HEK293 (cell line): Measurements from ENCODE around the gene TMEM229B.

Source experiments
- CTCF ChIA-PET: fragments of 350-600 bp; formaldehyde crosslinking; extraction: SDS; loops from one replicate; lab custom pipeline; 2021; ENCODE audit warnings: antibody characterized with exemption; lab: Yijun Ruan, JAX
- POLR2A ChIA-PET: fragments of 300-600 bp; formaldehyde crosslinking; extraction: SDS; loops from one replicate; lab custom pipeline; 2020; ENCODE audit warnings: antibody characterized with exemption, inconsistent platforms; lab: Yijun Ruan, JAX
- H3K27ac ChIP-seq: fragments of 200-500 bp; sonication (Bioruptor generic); 2 replicates; pipeline ENCODE4 v1.5.1; 2014; ENCODE audit warnings: low read depth, low read length, control low read depth, inconsistent platforms; ENCODE audit errors: extremely low read depth
- H3K36me3 ChIP-seq, 2 experiments: fragments of 200-500 bp in 1 of 2; sonication (Bioruptor generic) in 1 of 2; 1 replicate in 1 of 2; 2 replicates in 1 of 2; pipeline ENCODE4 v1.5.1; 2014 to 2017; ENCODE audit warnings: inconsistent platforms in 2 of 2, low read length in 2 of 2; ENCODE audit not compliant: control insufficient read depth in 2 of 2, insufficient read depth in 1 of 2
- H3K4me1 ChIP-seq: fragments of 200-500 bp; sonication (Bioruptor generic); 2 replicates; pipeline ENCODE4 v1.5.1; 2014; ENCODE audit warnings: mild to moderate bottlenecking, low read length, inconsistent platforms; ENCODE audit not compliant: control insufficient read depth, insufficient read depth
- H3K4me3 ChIP-seq: 2 replicates; pipeline ENCODE4 v1.5.1; 2011; ENCODE audit warnings: low read depth, mild to moderate bottlenecking, control low read depth, low read length, moderate library complexity
- H3K9me3 ChIP-seq: fragments of 200-500 bp; sonication (Bioruptor generic); 2 replicates; pipeline ENCODE4 v1.5.1; 2014; ENCODE audit warnings: low read depth, low read length, inconsistent platforms; ENCODE audit not compliant: control insufficient read depth, insufficient read depth
- BCL11B ChIP-seq: fragments of 450-650 bp; formaldehyde crosslinking; IDR thresholded peaks from 2 replicates; pipeline ENCODE4 v1.5.1; 2016; ENCODE audit warnings: low read depth, missing biosample characterization, missing genetic modification characterization
- GLI4 ChIP-seq: fragments of 450-650 bp; formaldehyde crosslinking; IDR thresholded peaks from 2 replicates; pipeline ENCODE4 v1.5.1; 2016; ENCODE audit warnings: missing biosample characterization, missing genetic modification characterization
- GLIS2 ChIP-seq: fragments of 450-650 bp; formaldehyde crosslinking; IDR thresholded peaks from 2 replicates; pipeline ENCODE4 v1.5.1; 2016; ENCODE audit warnings: missing biosample characterization, missing genetic modification characterization
- HOXD13 ChIP-seq: sonication (generic); formaldehyde crosslinking; IDR thresholded peaks from 2 replicates; pipeline ENCODE4 v1.8.0; 2022; ENCODE audit warnings: missing genetic modification reagents, borderline replicate concordance
- OVOL3 ChIP-seq: fragments of 450-650 bp; formaldehyde crosslinking; IDR thresholded peaks from 2 replicates; pipeline ENCODE4 v1.5.1; 2016; ENCODE audit warnings: missing biosample characterization, missing genetic modification characterization
- ZEB2 ChIP-seq: fragments of 450-650 bp; formaldehyde crosslinking; IDR thresholded peaks from 2 replicates; pipeline ENCODE4 v1.5.1; 2016; ENCODE audit warnings: missing biosample characterization, missing genetic modification characterization
- ZIC2 ChIP-seq: fragments of 450-650 bp; formaldehyde crosslinking; IDR thresholded peaks from 2 replicates; pipeline ENCODE4 v1.5.1; 2016; ENCODE audit warnings: missing biosample characterization, missing genetic modification characterization
- ZNF16 ChIP-seq: fragments of 450-650 bp; formaldehyde crosslinking; IDR thresholded peaks from 2 replicates; pipeline ENCODE4 v1.5.1; 2016; ENCODE audit warnings: low read depth, missing biosample characterization, missing genetic modification characterization
- ZNF433 ChIP-seq: fragments of 450-650 bp; formaldehyde crosslinking; IDR thresholded peaks from 2 replicates; pipeline ENCODE4 v1.5.1; 2016; ENCODE audit warnings: missing biosample characterization, missing genetic modification characterization, low read depth
- ZNF560 ChIP-seq: fragments of 450-650 bp; formaldehyde crosslinking; IDR thresholded peaks from 2 replicates; pipeline ENCODE4 v1.5.1; 2017; ENCODE audit warnings: missing biosample characterization, missing genetic modification characterization, borderline replicate concordance
- ZNF654 ChIP-seq: fragments of 450-650 bp; formaldehyde crosslinking; IDR thresholded peaks from 2 replicates; pipeline ENCODE4 v1.5.1; 2016; ENCODE audit warnings: low read depth, missing biosample characterization, missing genetic modification characterization
- ZNF777 ChIP-seq: fragments of 450-650 bp; formaldehyde crosslinking; IDR thresholded peaks from 2 replicates; pipeline ENCODE4 v1.5.1; 2017; ENCODE audit warnings: missing biosample characterization, missing genetic modification characterization, borderline replicate concordance
- ZXDB ChIP-seq: fragments of 450-650 bp; formaldehyde crosslinking; IDR thresholded peaks from 2 replicates; pipeline ENCODE4 v1.5.1; 2016; ENCODE audit warnings: missing biosample characterization, missing genetic modification characterization
- TF ChIP-seq, protein P1 (sequence below): fragments of 450-650 bp; formaldehyde crosslinking; IDR thresholded peaks from 2 replicates; pipeline ENCODE4 v1.5.1; 2016; ENCODE audit warnings: missing biosample characterization, missing genetic modification characterization
- TF ChIP-seq, protein P2 (sequence below): fragments of 450-650 bp; formaldehyde crosslinking; IDR thresholded peaks from 2 replicates; pipeline ENCODE4 v1.5.1; 2016; ENCODE audit warnings: missing biosample characterization, missing genetic modification characterization
- TF ChIP-seq, protein P3 (sequence below): fragments of 450-650 bp; formaldehyde crosslinking; IDR thresholded peaks from 2 replicates; pipeline ENCODE4 v1.5.1; 2016; ENCODE audit warnings: missing biosample characterization, missing genetic modification characterization
- TF ChIP-seq, protein P4 (sequence below): fragments of 450-650 bp; formaldehyde crosslinking; IDR thresholded peaks from 2 replicates; pipeline ENCODE4 v1.5.1; 2016; ENCODE audit warnings: missing biosample characterization, missing genetic modification characterization
- TF ChIP-seq, protein P5 (sequence below): fragments of 450-650 bp; formaldehyde crosslinking; IDR thresholded peaks from 2 replicates; pipeline ENCODE4 v1.5.1; 2016; ENCODE audit warnings: missing biosample characterization, missing genetic modification characterization

Gene TMEM229B

DNA sequence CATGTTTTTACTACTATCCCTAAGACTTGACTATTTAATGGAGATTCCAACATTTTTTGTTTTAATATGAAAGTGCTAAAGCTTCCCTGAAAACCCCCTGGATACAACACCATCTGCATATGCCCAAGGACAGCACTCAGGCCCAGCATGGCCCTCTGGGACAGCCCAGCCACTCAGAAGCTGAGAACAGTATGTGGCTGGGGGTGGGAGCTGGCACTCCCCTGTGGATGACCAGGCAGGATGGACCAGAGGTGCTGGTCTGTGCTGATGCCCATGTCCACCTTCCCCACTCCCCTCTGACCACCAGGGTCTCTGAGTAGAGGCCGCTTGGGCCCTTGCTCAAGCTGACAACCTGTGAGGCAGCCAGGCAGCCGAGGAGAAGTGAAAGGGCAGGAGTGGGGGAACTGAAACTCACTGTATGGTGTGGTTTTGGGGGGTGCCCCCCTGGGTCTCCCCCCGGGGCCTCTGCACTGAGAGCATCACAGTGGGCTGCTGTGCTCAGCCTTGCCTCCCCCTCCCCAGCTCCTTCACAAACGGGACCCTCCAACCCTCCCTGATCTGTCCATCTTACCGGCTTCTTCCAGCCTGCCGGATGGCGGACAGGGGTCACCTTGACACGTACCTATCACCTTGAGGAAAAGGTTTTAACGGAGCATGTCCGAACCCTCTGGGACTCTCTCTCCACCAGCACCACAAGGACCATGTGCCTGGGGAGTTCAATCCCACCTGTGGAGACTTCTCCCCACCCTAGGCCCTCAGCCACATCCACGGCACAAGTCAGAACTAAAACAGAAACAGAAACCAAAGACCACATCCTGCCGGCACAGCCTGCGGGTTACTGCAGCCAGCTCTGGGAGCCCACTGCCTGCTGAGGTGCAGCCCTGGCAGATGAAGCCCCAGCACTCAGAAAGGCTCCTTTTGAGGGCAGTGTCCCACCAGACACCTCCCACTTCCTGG, at the start of gene TMEM229B:
Gene TMEM229B, minus strand, starts transcription at position 785 of the 957 bp plus-strand sequence. CDS start 14,798 bp downstream, outside the sequence.
- H3K4me1 ChIP-seq: no peaks in the 10 kb centered on the region
- TF ChIP-seq, protein P1, sequence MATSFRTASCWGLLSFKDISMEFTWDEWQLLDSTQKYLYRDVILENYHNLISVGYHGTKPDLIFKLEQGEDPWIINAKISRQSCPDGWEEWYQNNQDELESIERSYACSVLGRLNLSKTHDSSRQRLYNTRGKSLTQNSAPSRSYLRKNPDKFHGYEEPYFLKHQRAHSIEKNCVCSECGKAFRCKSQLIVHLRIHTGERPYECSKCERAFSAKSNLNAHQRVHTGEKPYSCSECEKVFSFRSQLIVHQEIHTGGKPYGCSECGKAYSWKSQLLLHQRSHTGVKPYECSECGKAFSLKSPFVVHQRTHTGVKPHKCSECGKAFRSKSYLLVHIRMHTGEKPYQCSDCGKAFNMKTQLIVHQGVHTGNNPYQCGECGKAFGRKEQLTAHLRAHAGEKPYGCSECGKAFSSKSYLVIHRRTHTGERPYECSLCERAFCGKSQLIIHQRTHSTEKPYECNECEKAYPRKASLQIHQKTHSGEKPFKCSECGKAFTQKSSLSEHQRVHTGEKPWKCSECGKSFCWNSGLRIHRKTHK (tag by site-specific recombination): no peak
- TF ChIP-seq ZIC2 (tag by site-specific recombination): 0 out of 2 replicates have a peak, but pooled peaks have one; percentile 20
- no peak for TF ChIP-seq GLI4 (tag by site-specific recombination)
- ChIA-PET POLR2A (no interaction called here), CTCF (interaction anchor here (0.6 to 1.0 kb wide), 3 partner anchors 11 to 216 kb away, joined by 3 read pairs; no protein-coding TSS in a partner anchor)
- no peak within 1 kb of the TSS for H3K27ac ChIP-seq
- no peaks in the 10 kb centered on the region for H3K9me3 ChIP-seq
- peaks cover 0 to 4% of the 10 kb centered on the region in 2 experiments; a peak in 1 of 3 replicates for H3K36me3 ChIP-seq
- H3K4me3 ChIP-seq: no peak within 1 kb of the TSS

DNA sequence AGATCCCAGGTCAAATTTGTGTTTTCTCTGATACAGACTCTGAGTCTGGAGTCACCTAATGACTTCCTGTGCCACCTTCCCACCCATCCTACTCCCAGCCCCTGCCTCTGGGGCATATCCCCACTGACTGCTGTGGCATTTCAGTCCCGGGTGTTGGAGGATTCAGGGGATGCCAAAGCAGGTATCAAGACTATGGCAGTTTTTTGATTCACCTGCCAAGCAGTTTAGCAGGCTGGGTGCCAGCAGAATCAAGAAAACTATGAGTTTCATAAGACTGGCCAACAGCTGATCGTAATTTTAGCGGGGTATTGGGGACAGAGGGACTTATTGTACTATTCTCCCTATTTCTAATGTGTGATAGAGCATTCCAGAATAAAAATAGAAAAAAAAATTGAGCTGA, 49.2 kb upstream of the TMEM229B start:
- CTCF ChIA-PET: interaction anchor here (6.2 kb wide), 1 partner anchor 11 kb away, joined by 33 read pairs; no protein-coding TSS in a partner anchor
- H3K27ac ChIP-seq: no peak overlapping the region
- TF ChIP-seq, protein P2, sequence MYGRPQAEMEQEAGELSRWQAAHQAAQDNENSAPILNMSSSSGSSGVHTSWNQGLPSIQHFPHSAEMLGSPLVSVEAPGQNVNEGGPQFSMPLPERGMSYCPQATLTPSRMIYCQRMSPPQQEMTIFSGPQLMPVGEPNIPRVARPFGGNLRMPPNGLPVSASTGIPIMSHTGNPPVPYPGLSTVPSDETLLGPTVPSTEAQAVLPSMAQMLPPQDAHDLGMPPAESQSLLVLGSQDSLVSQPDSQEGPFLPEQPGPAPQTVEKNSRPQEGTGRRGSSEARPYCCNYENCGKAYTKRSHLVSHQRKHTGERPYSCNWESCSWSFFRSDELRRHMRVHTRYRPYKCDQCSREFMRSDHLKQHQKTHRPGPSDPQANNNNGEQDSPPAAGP (tag by site-specific recombination): no peak
- TF ChIP-seq ZXDB (no peak), ZEB2 (tag by site-specific recombination) (no peak), ZNF777 (no peak), HOXD13 (CRISPR knock-in tag) (no peak)
- TF ChIP-seq, protein P3, sequence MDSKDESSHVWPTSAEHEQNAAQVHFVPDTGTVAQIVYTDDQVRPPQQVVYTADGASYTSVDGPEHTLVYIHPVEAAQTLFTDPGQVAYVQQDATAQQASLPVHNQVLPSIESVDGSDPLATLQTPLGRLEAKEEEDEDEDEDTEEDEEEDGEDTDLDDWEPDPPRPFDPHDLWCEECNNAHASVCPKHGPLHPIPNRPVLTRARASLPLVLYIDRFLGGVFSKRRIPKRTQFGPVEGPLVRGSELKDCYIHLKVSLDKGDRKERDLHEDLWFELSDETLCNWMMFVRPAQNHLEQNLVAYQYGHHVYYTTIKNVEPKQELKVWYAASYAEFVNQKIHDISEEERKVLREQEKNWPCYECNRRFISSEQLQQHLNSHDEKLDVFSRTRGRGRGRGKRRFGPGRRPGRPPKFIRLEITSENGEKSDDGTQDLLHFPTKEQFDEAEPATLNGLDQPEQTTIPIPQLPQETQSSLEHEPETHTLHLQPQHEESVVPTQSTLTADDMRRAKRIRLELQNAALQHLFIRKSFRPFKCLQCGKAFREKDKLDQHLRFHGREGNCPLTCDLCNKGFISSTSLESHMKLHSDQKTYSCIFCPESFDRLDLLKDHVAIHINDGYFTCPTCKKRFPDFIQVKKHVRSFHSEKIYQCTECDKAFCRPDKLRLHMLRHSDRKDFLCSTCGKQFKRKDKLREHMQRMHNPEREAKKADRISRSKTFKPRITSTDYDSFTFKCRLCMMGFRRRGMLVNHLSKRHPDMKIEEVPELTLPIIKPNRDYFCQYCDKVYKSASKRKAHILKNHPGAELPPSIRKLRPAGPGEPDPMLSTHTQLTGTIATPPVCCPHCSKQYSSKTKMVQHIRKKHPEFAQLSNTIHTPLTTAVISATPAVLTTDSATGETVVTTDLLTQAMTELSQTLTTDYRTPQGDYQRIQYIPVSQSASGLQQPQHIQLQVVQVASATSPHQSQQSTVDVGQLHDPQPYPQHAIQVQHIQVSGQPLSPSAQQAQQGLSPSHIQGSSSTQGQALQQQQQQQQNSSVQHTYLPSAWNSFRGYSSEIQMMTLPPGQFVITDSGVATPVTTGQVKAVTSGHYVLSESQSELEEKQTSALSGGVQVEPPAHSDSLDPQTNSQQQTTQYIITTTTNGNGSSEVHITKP: no peak
- TF ChIP-seq, all 188 proteins: peak for 0
- peaks cover 1 to 6% of the 10 kb centered on the region in 2 experiments; a peak in 1 of 3 replicates for H3K36me3 ChIP-seq
- POLR2A ChIA-PET: no interaction called here
- H3K4me3 ChIP-seq: no peak overlapping the region
- no peaks in the 10 kb centered on the region for H3K4me1 ChIP-seq
- no peaks in the 10 kb centered on the region for H3K9me3 ChIP-seq

DNA sequence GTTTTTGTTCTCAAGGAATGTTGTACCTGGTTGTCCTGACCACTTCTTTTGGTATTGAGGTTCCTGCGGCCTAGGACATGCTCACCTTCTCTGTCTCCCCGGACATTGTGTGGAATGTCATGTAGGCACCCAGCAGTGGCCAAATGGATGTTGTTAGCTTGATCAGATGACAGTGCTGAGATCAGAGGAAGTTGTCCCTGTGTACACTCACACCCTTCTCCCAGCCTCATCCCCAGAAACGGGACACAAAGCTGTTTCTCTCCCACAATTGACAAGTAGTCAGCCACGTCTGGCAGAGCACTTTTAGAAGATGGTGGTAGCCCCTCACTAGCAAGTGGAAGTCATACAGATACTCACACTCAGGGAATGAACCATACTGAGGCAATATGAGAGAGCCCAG, 47.6 kb upstream of the TMEM229B start:
- Histone ChIP-seq H3K36me3 (no peaks in the 10 kb centered on the region), H3K4me1 (no peaks in the 10 kb centered on the region), H3K27ac (no peak overlapping the region), H3K4me3 (no peak overlapping the region), H3K9me3 (no peaks in the 10 kb centered on the region)
- ChIA-PET POLR2A (interaction anchor here (0.6 to 1.2 kb wide), 2 partner anchors 20 to 70 kb away, joined by 4 to 7 read pairs; no protein-coding TSS in a partner anchor), CTCF (interaction anchor here (1.0 to 6.2 kb wide), 3 partner anchors 10 to 34 kb away, joined by 4 to 33 read pairs (median 5); no protein-coding TSS in a partner anchor)
- TF ChIP-seq ZNF560 (tag by site-specific recombination): no peak
- TF ChIP-seq GLIS2 (tag by site-specific recombination): no peak
- no peak for TF ChIP-seq BCL11B (tag by site-specific recombination)
- TF ChIP-seq, protein P4, sequence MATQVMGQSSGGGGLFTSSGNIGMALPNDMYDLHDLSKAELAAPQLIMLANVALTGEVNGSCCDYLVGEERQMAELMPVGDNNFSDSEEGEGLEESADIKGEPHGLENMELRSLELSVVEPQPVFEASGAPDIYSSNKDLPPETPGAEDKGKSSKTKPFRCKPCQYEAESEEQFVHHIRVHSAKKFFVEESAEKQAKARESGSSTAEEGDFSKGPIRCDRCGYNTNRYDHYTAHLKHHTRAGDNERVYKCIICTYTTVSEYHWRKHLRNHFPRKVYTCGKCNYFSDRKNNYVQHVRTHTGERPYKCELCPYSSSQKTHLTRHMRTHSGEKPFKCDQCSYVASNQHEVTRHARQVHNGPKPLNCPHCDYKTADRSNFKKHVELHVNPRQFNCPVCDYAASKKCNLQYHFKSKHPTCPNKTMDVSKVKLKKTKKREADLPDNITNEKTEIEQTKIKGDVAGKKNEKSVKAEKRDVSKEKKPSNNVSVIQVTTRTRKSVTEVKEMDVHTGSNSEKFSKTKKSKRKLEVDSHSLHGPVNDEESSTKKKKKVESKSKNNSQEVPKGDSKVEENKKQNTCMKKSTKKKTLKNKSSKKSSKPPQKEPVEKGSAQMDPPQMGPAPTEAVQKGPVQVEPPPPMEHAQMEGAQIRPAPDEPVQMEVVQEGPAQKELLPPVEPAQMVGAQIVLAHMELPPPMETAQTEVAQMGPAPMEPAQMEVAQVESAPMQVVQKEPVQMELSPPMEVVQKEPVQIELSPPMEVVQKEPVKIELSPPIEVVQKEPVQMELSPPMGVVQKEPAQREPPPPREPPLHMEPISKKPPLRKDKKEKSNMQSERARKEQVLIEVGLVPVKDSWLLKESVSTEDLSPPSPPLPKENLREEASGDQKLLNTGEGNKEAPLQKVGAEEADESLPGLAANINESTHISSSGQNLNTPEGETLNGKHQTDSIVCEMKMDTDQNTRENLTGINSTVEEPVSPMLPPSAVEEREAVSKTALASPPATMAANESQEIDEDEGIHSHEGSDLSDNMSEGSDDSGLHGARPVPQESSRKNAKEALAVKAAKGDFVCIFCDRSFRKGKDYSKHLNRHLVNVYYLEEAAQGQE (tag by site-specific recombination): no peak
- no peak for TF ChIP-seq ZNF433 (tag by site-specific recombination)
- TF ChIP-seq ZNF654 (tag by site-specific recombination): no peak
- TF ChIP-seq ZNF16 (tag by site-specific recombination): no peak
- TF ChIP-seq OVOL3: no peak
- TF ChIP-seq, protein P5, sequence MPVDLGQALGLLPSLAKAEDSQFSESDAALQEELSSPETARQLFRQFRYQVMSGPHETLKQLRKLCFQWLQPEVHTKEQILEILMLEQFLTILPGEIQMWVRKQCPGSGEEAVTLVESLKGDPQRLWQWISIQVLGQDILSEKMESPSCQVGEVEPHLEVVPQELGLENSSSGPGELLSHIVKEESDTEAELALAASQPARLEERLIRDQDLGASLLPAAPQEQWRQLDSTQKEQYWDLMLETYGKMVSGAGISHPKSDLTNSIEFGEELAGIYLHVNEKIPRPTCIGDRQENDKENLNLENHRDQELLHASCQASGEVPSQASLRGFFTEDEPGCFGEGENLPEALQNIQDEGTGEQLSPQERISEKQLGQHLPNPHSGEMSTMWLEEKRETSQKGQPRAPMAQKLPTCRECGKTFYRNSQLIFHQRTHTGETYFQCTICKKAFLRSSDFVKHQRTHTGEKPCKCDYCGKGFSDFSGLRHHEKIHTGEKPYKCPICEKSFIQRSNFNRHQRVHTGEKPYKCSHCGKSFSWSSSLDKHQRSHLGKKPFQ (tag by site-specific recombination): no peak
